ENCODE measurements around the gene VPS33A. TPM values are rescaled to one million over a fixed set of nuclear protein-coding genes. Genes with fewer than 3 reads are reported as not detected.

Gene VPS33A
- polyA plus RNA-seq, 1 experiment: 13.2 TPM

- Histone ChIP-seq H3K4me3 (ENCODE audit: low read depth, low read length) (no peak overlapping the region), H3K27me3 (ENCODE audit: control insufficient read depth, insufficient read depth, low read length) (no peaks in the 10 kb centered on the region), H3K36me3 (ENCODE audit: control insufficient read depth, insufficient read depth, low read length) (peaks cover 11% of the 10 kb centered on the region)
- no peak for DNase-seq (ENCODE audit: low read depth)
- CTCF ChIA-PET: no interaction called here
- POLR2A ChIA-PET: no interaction called here
- TF ChIP-seq CTCF (IDR thresholded peaks at IDR 0.05; ENCODE audit: insufficient read depth, low read depth, low read length): no peak
Observed at GRCh38 chr12:122297494-122297893, 31.2 kb upstream of the VPS33A start.

- CTCF ChIA-PET: no interaction called here
Observed at GRCh38 chr12:122295877-122296276, 29.6 kb upstream of the VPS33A start.

GRCh38 chr12:122293081-122293480, 26.8 kb upstream of the VPS33A start:
- no peaks in the 10 kb centered on the region for H3K27me3 ChIP-seq (ENCODE audit: control insufficient read depth, insufficient read depth, low read length)
- H3K4me3 ChIP-seq (ENCODE audit: low read depth, low read length): no peak overlapping the region
- DNase-seq (ENCODE audit: low read depth): no peak
- ChIA-PET POLR2A (no interaction called here), CTCF (no interaction called here)
- no peak for TF ChIP-seq CTCF (IDR thresholded peaks at IDR 0.05; ENCODE audit: insufficient read depth, low read depth, low read length)
- peaks cover 9% of the 10 kb centered on the region for H3K36me3 ChIP-seq (ENCODE audit: control insufficient read depth, insufficient read depth, low read length)

More at GRCh38 chr12:122295877-122296276, 29.6 kb upstream of the VPS33A start:
- POLR2A ChIA-PET: no interaction called here
- Histone ChIP-seq H3K27me3 (ENCODE audit: control insufficient read depth, insufficient read depth, low read length) (no peaks in the 10 kb centered on the region), H3K36me3 (ENCODE audit: control insufficient read depth, insufficient read depth, low read length) (peaks cover 9% of the 10 kb centered on the region), H3K4me3 (ENCODE audit: low read depth, low read length) (no peak overlapping the region)
- TF ChIP-seq CTCF (IDR thresholded peaks at IDR 0.05; ENCODE audit: insufficient read depth, low read depth, low read length): no peak
- DNase-seq (ENCODE audit: low read depth): no peak

GRCh38 chr12:122291431-122291830, 25.1 kb upstream of the VPS33A start:
- no peak for TF ChIP-seq CTCF (IDR thresholded peaks at IDR 0.05; ENCODE audit: insufficient read depth, low read depth, low read length)
- peaks cover 3% of the 10 kb centered on the region; the same call in 1 of the 2 replicates for H3K36me3 ChIP-seq (ENCODE audit: control insufficient read depth, insufficient read depth, low read length)
- ChIA-PET CTCF (interaction anchor here (0.8 kb wide), 1 partner anchor 14 kb away, joined by 3 read pairs; no protein-coding TSS in a partner anchor), POLR2A (no interaction called here)
- H3K4me3 ChIP-seq (ENCODE audit: low read depth, low read length): no peak overlapping the region
- DNase-seq (ENCODE audit: low read depth): no peak
- no peaks in the 10 kb centered on the region for H3K27me3 ChIP-seq (ENCODE audit: control insufficient read depth, insufficient read depth, low read length)

- Histone ChIP-seq H3K27me3 (ENCODE audit: control insufficient read depth, insufficient read depth, low read length) (no peaks in the 10 kb centered on the region), H3K4me3 (ENCODE audit: low read depth, low read length) (no peak overlapping the region), H3K36me3 (ENCODE audit: control insufficient read depth, insufficient read depth, low read length) (peaks cover 2% of the 10 kb centered on the region)
- TF ChIP-seq CTCF (IDR thresholded peaks at IDR 0.05; ENCODE audit: insufficient read depth, low read depth, low read length): no peak
- POLR2A ChIA-PET: no interaction called here
- CTCF ChIA-PET: no interaction called here
- no peak for DNase-seq (ENCODE audit: low read depth)
Observed at GRCh38 chr12:122283680-122284079, 17.4 kb upstream of the VPS33A start.

Measured in BJ (cell line).